ENCODE data around the gene DDX41. TPM values are rescaled to one million over a fixed set of nuclear protein-coding genes. Genes with fewer than 3 reads are reported as not detected.

The DDX41 gene
- total and polyA plus RNA-seq, 2 donors (not counting 3 experiments of a cell fraction or from before 2014, with no cell fraction given): 103 to 118 TPM

- H3K79me2 ChIP-seq (ENCODE audit: control insufficient read depth, insufficient read depth, low read length): peaks cover 49% of the 10 kb centered on the region
- peak overlapping the region; percentile 58 to 82 (median 72) for H3K4me3 ChIP-seq (replicated peaks in 1 of 3; ENCODE audit: insufficient read depth in 1 of 3, low read depth in 1 of 3, low read length in 3 of 3)
- TF ChIP-seq MAX (IDR thresholded peaks at IDR 0.05; ENCODE audit: insufficient read depth, insufficient read length): no peak
- no peak for TF ChIP-seq FOS (IDR thresholded peaks at IDR 0.05; ENCODE audit: borderline replicate concordance, insufficient read depth, low read length)
- no peak for TF ChIP-seq CTCF (IDR thresholded peaks at IDR 0.05; ENCODE audit: extremely low read depth in 1 of 2, insufficient read depth in 1 of 2, low read depth in 1 of 2, low read length in 2 of 2)
- no peak for TF ChIP-seq POLR2AphosphoS5 (IDR thresholded peaks at IDR 0.05; ENCODE audit: insufficient read depth, low read depth, low read length)
- no peak for TF ChIP-seq GATA2 (IDR thresholded peaks at IDR 0.05; ENCODE audit: insufficient read depth, insufficient read length, low read depth, low read length)
- no peak for TF ChIP-seq EZH2 (IDR thresholded peaks at IDR 0.05; ENCODE audit: borderline replicate concordance, low read depth, low read length, severe bottlenecking)
- peak overlapping the region; percentile 77 for H3K4me2 ChIP-seq (ENCODE audit: insufficient read depth, low read length)
- H3K36me3 ChIP-seq (ENCODE audit: control insufficient read depth in 2 of 2, extremely low read depth in 1 of 2, insufficient read depth in 2 of 2, low read length in 2 of 2): peaks cover 3 to 20% of the 10 kb centered on the region in 2 experiments
- no peaks in the 10 kb centered on the region for H3K27me3 ChIP-seq (ENCODE audit: control insufficient read depth in 2 of 2, insufficient read depth in 2 of 2, low read length in 2 of 2)
- H3K27ac ChIP-seq (ENCODE audit: insufficient read depth, low read depth, low read length): peak overlapping the region; percentile 10
- POLR2A ChIA-PET: interaction anchor here (0.6 to 1.5 kb wide), 5 partner anchors 9 to 25 kb away, joined by 3 to 5 read pairs (median 4); no protein-coding TSS in a partner anchor
- CTCF ChIA-PET: interaction anchor here (0.9 to 4.5 kb wide), 9 partner anchors 9 to 68 kb away, joined by 3 to 57 read pairs (median 6); no protein-coding TSS in a partner anchor
- H3K9me3 ChIP-seq (replicated peaks; ENCODE audit: control insufficient read depth, insufficient read depth, low read length): no peaks in the 10 kb centered on the region
- H3K9me1 ChIP-seq (replicated peaks; ENCODE audit: control insufficient read depth, extremely low read depth, insufficient read depth, low read length): no peaks in the 10 kb centered on the region
- intact Hi-C loops (cut with micrococcal nuclease) (loop anchor here (1.0 to 10.0 kb wide), 3 partner anchors 9 to 1027 kb away; partner anchors contain the start of gene FAF2), dilution Hi-C loops (cut with MboI; ENCODE audit: extremely low pct_ligation_motif_present, low sequenced_read_pairs) (no loop called here)
- no peak for DNase-seq (ENCODE audit: low read depth, low spot score)
- H4K20me1 ChIP-seq (replicated peaks; ENCODE audit: control insufficient read depth, extremely low read depth, insufficient read depth, low read length): no peaks in the 10 kb centered on the region
- FAIRE-seq: peak; percentile 49
- no TSS peak for BruUV-seq (replicated peaks)
- H3K4me1 ChIP-seq (ENCODE audit: control insufficient read depth, extremely low read depth, insufficient read depth, low read length): peaks cover 31% of the 10 kb centered on the region
- peak overlapping the region; percentile 77 for H3K9ac ChIP-seq (replicated peaks; ENCODE audit: extremely low read depth, insufficient read depth, low read length)
- no peak overlapping the region for H2AFZ ChIP-seq (ENCODE audit: low read depth, low read length)
Observed at GRCh38 chr5:177471610-177472356, 45.0 kb downstream of the DDX41 start.

All from endothelial cell of umbilical vein (primary cell).